Adipocyte (in vitro differentiated cells): ENCODE data around the gene LAMB3.

Source experiments
- DNase-seq: peaks from one replicate; pipeline ENCODE4 v3.0.0-alpha.2; 2015; ENCODE audit warnings: low read depth
- H3K27me3 ChIP-seq: replicated peaks from 2 replicates; pipeline ENCODE4 v1.7.0; 2013; ENCODE audit warnings: mild to moderate bottlenecking, low read length, moderate library complexity; ENCODE audit not compliant: control insufficient read depth, insufficient read depth
- H3K36me3 ChIP-seq: 2 replicates; pipeline ENCODE4 v1.7.0; 2013; ENCODE audit warnings: low read length, mild to moderate bottlenecking, moderate library complexity; ENCODE audit not compliant: control insufficient read depth, insufficient read depth, severe bottlenecking
- H3K4me1 ChIP-seq: 2 replicates; pipeline ENCODE4 v1.7.0; 2013; ENCODE audit warnings: mild to moderate bottlenecking, low read length, moderate library complexity; ENCODE audit not compliant: control insufficient read depth, insufficient read depth
- H3K4me3 ChIP-seq: 2 replicates; pipeline ENCODE4 v1.7.0; 2013; ENCODE audit warnings: mild to moderate bottlenecking, low read length, moderate library complexity
- H3K9ac ChIP-seq: 2 replicates; pipeline ENCODE4 v1.7.0; 2013; ENCODE audit warnings: mild to moderate bottlenecking, low read length, moderate library complexity
- H3K9me3 ChIP-seq: 2 replicates; pipeline ENCODE4 v1.7.0; 2013; ENCODE audit warnings: mild to moderate bottlenecking, low read length, moderate library complexity; ENCODE audit not compliant: control insufficient read depth

The LAMB3 gene

GRCh38 chr1:209587789-209588188 is 64.4 kb downstream of the LAMB3 start:
- Histone ChIP-seq H3K36me3 (no peaks in the 10 kb centered on the region), H3K4me3 (no peak overlapping the region), H3K9ac (no peak overlapping the region), H3K4me1 (peaks cover 14% of the 10 kb centered on the region), H3K27me3 (no peaks in the 10 kb centered on the region), H3K9me3 (no peaks in the 10 kb centered on the region)
- DNase-seq, result peak; percentile 46

GRCh38 chr1:209586221-209586740 is 65.9 kb downstream of the LAMB3 start:
- DNase-seq, result no peak
- Histone ChIP-seq H3K9ac (no peak overlapping the region), H3K36me3 (no peaks in the 10 kb centered on the region), H3K4me3 (no peak overlapping the region), H3K4me1 (peaks cover 14% of the 10 kb centered on the region), H3K9me3 (no peaks in the 10 kb centered on the region), H3K27me3 (no peaks in the 10 kb centered on the region)

- DNase-seq, result peak; percentile 79
- Histone ChIP-seq H3K4me3 (peak overlapping the region; percentile 53), H3K36me3 (no peaks in the 10 kb centered on the region), H3K9me3 (no peaks in the 10 kb centered on the region), H3K27me3 (no peaks in the 10 kb centered on the region), H3K9ac (no peak overlapping the region), H3K4me1 (peaks cover 14% of the 10 kb centered on the region)
Measured at GRCh38 chr1:209585672-209586071, 66.6 kb downstream of the LAMB3 start.

GRCh38 chr1:209585197-209585596 is 67.0 kb downstream of the LAMB3 start:
- Histone ChIP-seq H3K27me3 (no peaks in the 10 kb centered on the region), H3K4me1 (peaks cover 14% of the 10 kb centered on the region), H3K9me3 (no peaks in the 10 kb centered on the region), H3K9ac (no peak overlapping the region), H3K36me3 (no peaks in the 10 kb centered on the region), H3K4me3 (peak overlapping the region; percentile 53)
- DNase-seq, result no peak

GRCh38 chr1:209584231-209584672 is 68.0 kb downstream of the LAMB3 start:
- H3K36me3 ChIP-seq, result no peaks in the 10 kb centered on the region
- peaks cover 14% of the 10 kb centered on the region for H3K4me1 ChIP-seq
- H3K4me3 ChIP-seq, result no peak overlapping the region

GRCh38 chr1:209583408-209583807 is 68.8 kb downstream of the LAMB3 start, which contains the start of gene CAMK1G:
TSS of gene CAMK1G (plus strand) at chr1:209583714. CDS start at chr1:209594984, 11,270 bp downstream.
- H3K27me3 ChIP-seq, result no peaks in the 10 kb centered on the region
- H3K4me3 ChIP-seq, result no peak within 1 kb of the TSS
- H3K36me3 ChIP-seq, result no peaks in the 10 kb centered on the region
- no peak within 1 kb of the TSS for H3K9ac ChIP-seq
- DNase-seq, result peak; percentile 61
- H3K4me1 ChIP-seq, result peaks cover 14% of the 10 kb centered on the region
- H3K9me3 ChIP-seq, result no peaks in the 10 kb centered on the region

More at GRCh38 chr1:209584231-209584672, 68.0 kb downstream of the LAMB3 start:
- Histone ChIP-seq H3K27me3 (no peaks in the 10 kb centered on the region), H3K9me3 (no peaks in the 10 kb centered on the region), H3K9ac (no peak overlapping the region)
- DNase-seq, result no peak

- H3K4me3 ChIP-seq, result no peak overlapping the region
- H3K27me3 ChIP-seq, result peaks cover 5% of the 10 kb centered on the region
- no peak overlapping the region for H3K9ac ChIP-seq
- no peaks in the 10 kb centered on the region for H3K36me3 ChIP-seq
- no peak for DNase-seq
- H3K9me3 ChIP-seq, result no peaks in the 10 kb centered on the region
- H3K4me1 ChIP-seq, result peaks cover 13% of the 10 kb centered on the region
Measured at GRCh38 chr1:209580577-209580976, 71.6 kb downstream of the LAMB3 start.

GRCh38 chr1:209577346-209577745 is 74.9 kb downstream of the LAMB3 start:
- DNase-seq, result no peak
- H3K4me1 ChIP-seq, result peaks cover 5% of the 10 kb centered on the region
- H3K36me3 ChIP-seq, result no peaks in the 10 kb centered on the region
- no peaks in the 10 kb centered on the region for H3K9me3 ChIP-seq
- no peak overlapping the region for H3K9ac ChIP-seq
- H3K27me3 ChIP-seq, result peaks cover 20% of the 10 kb centered on the region
- no peak overlapping the region for H3K4me3 ChIP-seq

GRCh38 chr1:209576392-209577197 is 75.6 kb downstream of the LAMB3 start:
- H3K4me3 ChIP-seq, result no peak overlapping the region
- DNase-seq, result peak; percentile 90

GRCh38 chr1:209570743-209571142 is 81.5 kb downstream of the LAMB3 start:
- Histone ChIP-seq H3K36me3 (no peaks in the 10 kb centered on the region), H3K4me1 (peaks cover 9% of the 10 kb centered on the region), H3K4me3 (no peak overlapping the region), H3K27me3 (peaks cover 22% of the 10 kb centered on the region), H3K9ac (no peak overlapping the region), H3K9me3 (no peaks in the 10 kb centered on the region)
- DNase-seq, result no peak

More at GRCh38 chr1:209576392-209577197, 75.6 kb downstream of the LAMB3 start:
- Histone ChIP-seq H3K9ac (no peak overlapping the region), H3K27me3 (peaks cover 20% of the 10 kb centered on the region), H3K9me3 (no peaks in the 10 kb centered on the region), H3K4me1 (peaks cover 5% of the 10 kb centered on the region), H3K36me3 (no peaks in the 10 kb centered on the region)

- peaks cover 17% of the 10 kb centered on the region for H3K27me3 ChIP-seq
- no peaks in the 10 kb centered on the region for H3K9me3 ChIP-seq
- DNase-seq, result peak; percentile 91
- no peaks in the 10 kb centered on the region for H3K36me3 ChIP-seq
- peak overlapping the region; percentile 39 for H3K9ac ChIP-seq
- peaks cover 9% of the 10 kb centered on the region for H3K4me1 ChIP-seq
- peak overlapping the region; percentile 71 for H3K4me3 ChIP-seq
Measured at GRCh38 chr1:209569455-209570207, 82.6 kb downstream of the LAMB3 start.
